Fibroblast of lung (primary cell): Measurements from ENCODE around the gene DZIP1.

ENCODE experiments used
- EZH2 ChIP-seq: IDR thresholded peaks from 2 replicates; pipeline ENCODE4 v1.5.1; 2012; ENCODE audit warnings: low read length, control low read depth, mild to moderate bottlenecking; ENCODE audit errors: missing control alignments
- TF ChIP-seq, protein P1 (sequence below), 2 donors: IDR thresholded peaks in 1 of 2; conservative IDR thresholded peaks in 1 of 2; 1 replicate in 1 of 2; 2 replicates in 1 of 2; pipeline ENCODE4 v1.5.1; 2011 to 2012; ENCODE audit warnings: low read length in 2 of 2, control low read depth in 1 of 2, inconsistent platforms in 1 of 2, low read depth in 1 of 2, mild to moderate bottlenecking in 1 of 2

GRCh38 chr13:95620825-95621498 is 23.5 kb downstream of the DZIP1 start:
- TF ChIP-seq, protein P1, sequence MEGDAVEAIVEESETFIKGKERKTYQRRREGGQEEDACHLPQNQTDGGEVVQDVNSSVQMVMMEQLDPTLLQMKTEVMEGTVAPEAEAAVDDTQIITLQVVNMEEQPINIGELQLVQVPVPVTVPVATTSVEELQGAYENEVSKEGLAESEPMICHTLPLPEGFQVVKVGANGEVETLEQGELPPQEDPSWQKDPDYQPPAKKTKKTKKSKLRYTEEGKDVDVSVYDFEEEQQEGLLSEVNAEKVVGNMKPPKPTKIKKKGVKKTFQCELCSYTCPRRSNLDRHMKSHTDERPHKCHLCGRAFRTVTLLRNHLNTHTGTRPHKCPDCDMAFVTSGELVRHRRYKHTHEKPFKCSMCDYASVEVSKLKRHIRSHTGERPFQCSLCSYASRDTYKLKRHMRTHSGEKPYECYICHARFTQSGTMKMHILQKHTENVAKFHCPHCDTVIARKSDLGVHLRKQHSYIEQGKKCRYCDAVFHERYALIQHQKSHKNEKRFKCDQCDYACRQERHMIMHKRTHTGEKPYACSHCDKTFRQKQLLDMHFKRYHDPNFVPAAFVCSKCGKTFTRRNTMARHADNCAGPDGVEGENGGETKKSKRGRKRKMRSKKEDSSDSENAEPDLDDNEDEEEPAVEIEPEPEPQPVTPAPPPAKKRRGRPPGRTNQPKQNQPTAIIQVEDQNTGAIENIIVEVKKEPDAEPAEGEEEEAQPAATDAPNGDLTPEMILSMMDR (conservative IDR thresholded peaks at IDR 0.05 in 1 of 2, IDR thresholded peaks at IDR 0.05 in 1 of 2; ENCODE audit: low read depth in 1 of 2, low read length in 2 of 2): no peak
- TF ChIP-seq EZH2: no peak
